NB4 (cell line): Measurements from ENCODE around the gene SUGP1.

Experiments
- DNase-seq: peaks from one replicate; pipeline ENCODE4 v3.0.0; 2010; ENCODE audit warnings: low read depth
- H3K4me3 ChIP-seq: one replicate; pipeline ENCODE4 v1.5.1; 2011; ENCODE audit warnings: mild to moderate bottlenecking, low read depth, low read length, moderate library complexity
- MYC ChIP-seq: IDR thresholded peaks from 2 replicates; pipeline ENCODE4 v1.6.1; 2011; ENCODE audit warnings: low read depth, low read length
- POLR2A ChIP-seq: IDR thresholded peaks from 2 replicates; pipeline ENCODE4 v1.6.1; 2011; ENCODE audit warnings: mild to moderate bottlenecking; ENCODE audit not compliant: insufficient read length; ENCODE audit errors: extremely low read depth
- TF ChIP-seq, protein P1 (sequence below): IDR thresholded peaks from 2 replicates; pipeline ENCODE4 v1.6.1; 2011; ENCODE audit warnings: low read depth, low read length
- TF ChIP-seq, protein P2 (sequence below): IDR thresholded peaks from one replicate; pipeline ENCODE4 v1.5.1; 2012; ENCODE audit warnings: low read depth, low read length

Gene SUGP1

GRCh38 chr19:19230999-19231398 lies 89.3 kb downstream of the SUGP1 start:
- TF ChIP-seq POLR2A (no peak), MYC (no peak)
- TF ChIP-seq, protein P1, sequence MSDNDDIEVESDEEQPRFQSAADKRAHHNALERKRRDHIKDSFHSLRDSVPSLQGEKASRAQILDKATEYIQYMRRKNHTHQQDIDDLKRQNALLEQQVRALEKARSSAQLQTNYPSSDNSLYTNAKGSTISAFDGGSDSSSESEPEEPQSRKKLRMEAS = no peak
- TF ChIP-seq, protein P2, sequence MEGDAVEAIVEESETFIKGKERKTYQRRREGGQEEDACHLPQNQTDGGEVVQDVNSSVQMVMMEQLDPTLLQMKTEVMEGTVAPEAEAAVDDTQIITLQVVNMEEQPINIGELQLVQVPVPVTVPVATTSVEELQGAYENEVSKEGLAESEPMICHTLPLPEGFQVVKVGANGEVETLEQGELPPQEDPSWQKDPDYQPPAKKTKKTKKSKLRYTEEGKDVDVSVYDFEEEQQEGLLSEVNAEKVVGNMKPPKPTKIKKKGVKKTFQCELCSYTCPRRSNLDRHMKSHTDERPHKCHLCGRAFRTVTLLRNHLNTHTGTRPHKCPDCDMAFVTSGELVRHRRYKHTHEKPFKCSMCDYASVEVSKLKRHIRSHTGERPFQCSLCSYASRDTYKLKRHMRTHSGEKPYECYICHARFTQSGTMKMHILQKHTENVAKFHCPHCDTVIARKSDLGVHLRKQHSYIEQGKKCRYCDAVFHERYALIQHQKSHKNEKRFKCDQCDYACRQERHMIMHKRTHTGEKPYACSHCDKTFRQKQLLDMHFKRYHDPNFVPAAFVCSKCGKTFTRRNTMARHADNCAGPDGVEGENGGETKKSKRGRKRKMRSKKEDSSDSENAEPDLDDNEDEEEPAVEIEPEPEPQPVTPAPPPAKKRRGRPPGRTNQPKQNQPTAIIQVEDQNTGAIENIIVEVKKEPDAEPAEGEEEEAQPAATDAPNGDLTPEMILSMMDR = no peak
- no peak overlapping the region for H3K4me3 ChIP-seq
- no peak for DNase-seq

- H3K4me3 ChIP-seq = no peak overlapping the region
- TF ChIP-seq, protein P2 = no peak
- no peak for TF ChIP-seq MYC
- TF ChIP-seq, protein P1 = no peak
- no peak for TF ChIP-seq POLR2A
- no peak for DNase-seq
Observed at GRCh38 chr19:19229701-19230100, 90.6 kb downstream of the SUGP1 start.

GRCh38 chr19:19227217-19227616 lies 93.1 kb downstream of the SUGP1 start:
- TF ChIP-seq, protein P2 = no peak
- TF ChIP-seq MYC = no peak
- TF ChIP-seq, protein P1 = no peak
- no peak for DNase-seq
- H3K4me3 ChIP-seq = no peak overlapping the region

DNA sequence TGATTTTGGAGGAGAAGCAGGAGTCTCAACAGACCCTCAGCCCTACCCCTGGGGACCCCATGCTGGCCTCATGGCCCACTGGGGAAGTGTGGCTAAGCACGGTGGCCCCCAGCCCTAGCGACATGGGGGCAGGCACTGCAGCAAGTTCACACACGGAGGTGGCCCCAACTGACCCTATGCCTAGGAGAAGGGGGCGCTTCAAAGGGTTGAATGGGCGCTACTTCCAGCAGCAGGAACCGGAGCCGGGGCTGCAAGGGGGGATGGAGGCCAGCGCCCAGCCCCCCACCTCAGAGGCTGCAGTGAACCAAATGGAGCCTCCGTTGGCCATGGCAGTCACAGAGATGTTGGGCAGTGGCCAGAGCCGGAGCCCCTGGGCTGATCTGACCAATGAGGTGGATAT lies 93.6 kb downstream of the SUGP1 start:
- no peak overlapping the region for H3K4me3 ChIP-seq
- DNase-seq = no peak
- TF ChIP-seq MYC = no peak
- TF ChIP-seq, protein P1 = no peak
- TF ChIP-seq, protein P2 = no peak
- TF ChIP-seq POLR2A = no peak

DNA sequence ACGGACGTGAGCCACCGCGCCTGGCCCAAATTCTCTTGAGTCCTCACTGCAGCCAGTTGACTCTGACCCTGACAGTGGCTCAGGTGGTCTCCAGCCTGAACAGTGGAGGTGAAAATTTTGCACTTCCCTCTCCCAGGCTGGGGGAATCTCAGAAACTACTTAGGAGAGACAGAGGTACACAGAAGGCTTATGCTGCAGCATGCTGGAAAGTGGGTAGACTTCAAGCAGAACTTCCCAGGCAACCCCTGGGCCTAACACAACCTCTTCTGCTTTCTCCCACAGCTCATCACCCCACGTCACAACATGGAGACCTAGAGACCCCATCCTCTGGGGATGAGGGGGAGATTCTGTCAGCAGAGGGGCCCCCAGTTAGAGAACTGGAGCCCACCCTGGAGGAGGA lies 94.1 kb downstream of the SUGP1 start:
- DNase-seq = no peak
- no peak overlapping the region for H3K4me3 ChIP-seq
- TF ChIP-seq MYC = no peak
- TF ChIP-seq, protein P1 = no peak
